GM23248 (cell line): ENCODE results near the gene RPL26. TPM values are rescaled to one million over a fixed set of nuclear protein-coding genes. Genes with fewer than 3 reads are reported as not detected.

Source experiments
- DNase-seq: peaks from one replicate; pipeline ENCODE4 v3.0.0-alpha.2; 2015
- H2AFZ ChIP-seq: fragments of 200-600 bp; sonication (generic); 2 replicates; pipeline ENCODE4 v1.6.1; 2016; ENCODE audit warnings: antibody characterized with exemption
- H3F3A ChIP-seq: fragments of 200-600 bp; sonication (generic); 2 replicates; pipeline ENCODE4 v1.6.1; 2016; ENCODE audit warnings: mild to moderate bottlenecking, antibody characterized with exemption, mixed run types; ENCODE audit not compliant: insufficient read depth
- H3K27ac ChIP-seq: fragments of 200-600 bp; sonication (generic); 2 replicates; pipeline ENCODE4 v1.5.1; 2016; ENCODE audit warnings: mild to moderate bottlenecking
- H3K27me3 ChIP-seq: fragments of 200-600 bp; sonication (generic); replicated peaks from 2 replicates; pipeline ENCODE4 v1.6.1; 2016; ENCODE audit warnings: mild to moderate bottlenecking; ENCODE audit not compliant: insufficient read depth
- H3K36me3 ChIP-seq: fragments of 200-600 bp; sonication (generic); 2 replicates; pipeline ENCODE4 v1.6.1; 2016; ENCODE audit warnings: low read depth, mild to moderate bottlenecking
- H3K4me1 ChIP-seq: fragments of 200-600 bp; sonication (generic); 2 replicates; pipeline ENCODE4 v1.6.1; 2016; ENCODE audit warnings: mild to moderate bottlenecking; ENCODE audit not compliant: insufficient read depth
- H3K4me2 ChIP-seq: fragments of 200-600 bp; sonication (generic); one replicate; pipeline ENCODE4 v1.6.1; 2016; ENCODE audit warnings: mild to moderate bottlenecking; ENCODE audit not compliant: unreplicated experiment
- H3K4me3 ChIP-seq: fragments of 200-600 bp; sonication (generic); 2 replicates; pipeline ENCODE4 v1.5.1; 2016; ENCODE audit warnings: mild to moderate bottlenecking
- H3K79me2 ChIP-seq: fragments of 200-600 bp; sonication (generic); 2 replicates; pipeline ENCODE4 v1.6.1; 2016; ENCODE audit warnings: mild to moderate bottlenecking; ENCODE audit not compliant: insufficient read depth
- H3K9ac ChIP-seq: fragments of 200-600 bp; sonication (generic); 2 replicates; pipeline ENCODE4 v1.6.1; 2016; ENCODE audit warnings: mild to moderate bottlenecking
- H3K9me2 ChIP-seq: fragments of 200-600 bp; sonication (generic); 2 replicates; pipeline ENCODE4 v1.6.1; 2016; ENCODE audit warnings: mixed run types, mild to moderate bottlenecking, moderate library complexity; ENCODE audit not compliant: insufficient read depth
- H3K9me3 ChIP-seq: fragments of 200-600 bp; sonication (generic); one replicate; pipeline ENCODE4 v1.6.1; 2017; ENCODE audit warnings: low read depth
- H4K20me1 ChIP-seq: fragments of 200-600 bp; sonication (generic); 2 replicates; pipeline ENCODE4 v1.6.0; 2016; ENCODE audit not compliant: insufficient read depth
- EZH2 ChIP-seq: fragments of 200-600 bp; sonication (generic); IDR thresholded peaks from 2 replicates; pipeline ENCODE4 v1.6.1; 2018; ENCODE audit warnings: antibody characterized with exemption, mild to moderate bottlenecking; ENCODE audit not compliant: insufficient read depth, poor library complexity, severe bottlenecking
- EZH2phosphoT487 ChIP-seq: fragments of 200-600 bp; sonication (generic); IDR thresholded peaks from 2 replicates; pipeline ENCODE4 v1.6.1; 2018; ENCODE audit warnings: antibody characterized with exemption, moderate library complexity, mild to moderate bottlenecking, low read depth; ENCODE audit not compliant: insufficient read depth
- WGBS, 2 experiments: methylation state at CpG; one replicate each; pipeline ENCODE4 v1.1.6; 2015 to 2017; ENCODE audit warnings: low lambda C conversion rate in 2 of 2, low coverage in 1 of 2; ENCODE audit errors: missing lambda C conversion rate in 2 of 2; 5-methylcytosine and 5-hydroxymethylcytosine counted together
- in situ Hi-C: fragments of 300-500 bp; cut with MboI; formaldehyde crosslinking; loops from 2 replicates; pipeline ENCODE4 v1.15.0; 2020
- polyA plus RNA-seq: library from polyadenylated mRNA; unstranded; fragments of >200 nt; fragmentation: Nextera tagmentation; extraction: Ambion mirVana; gene quantifications from 2 replicates; pipeline ENCODE4 v1.2.1, GENCODE V29; 2016
- total RNA-seq: library from RNA; depleted of rRNA; stranded (reverse); fragments of >200 nt; shearing (Covaris generic); gene quantifications from 2 replicates; pipeline ENCODE4 v1.2.3, GENCODE V29; 2014

The RPL26 gene
- total and polyA plus RNA-seq, 2 experiments from 2014 or later, result 522 to 2,122 TPM

DNA sequence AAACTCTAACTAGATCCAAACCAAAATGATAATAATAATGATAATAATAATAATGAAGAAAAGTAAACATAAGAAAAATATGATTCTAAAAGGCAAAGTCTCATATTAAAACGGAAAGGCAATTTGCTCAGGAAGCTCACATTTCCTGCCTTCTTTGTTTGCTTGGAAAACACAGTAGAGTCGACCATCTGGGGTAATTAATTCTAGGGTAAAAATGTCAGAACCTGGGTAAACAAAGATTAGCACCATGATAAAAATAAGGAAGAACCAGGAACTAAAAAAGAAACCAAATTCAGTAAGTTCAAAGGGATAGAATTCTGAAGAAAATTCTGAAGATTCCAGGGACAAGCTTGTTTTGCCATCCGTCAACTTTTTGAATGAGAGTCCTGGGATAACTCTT is 22.7 kb downstream of the RPL26 start:
- TF ChIP-seq EZH2 (no peak), EZH2phosphoT487 (no peak)
- 0 out of 2 replicates have a peak overlapping the region, but pooled peaks have one; percentile 9 for H3K9ac ChIP-seq
- no peaks in the 10 kb centered on the region for H3K36me3 ChIP-seq
- H2AFZ ChIP-seq, result no peak overlapping the region
- no peaks in the 10 kb centered on the region for H3K9me2 ChIP-seq
- no peaks in the 10 kb centered on the region for H3K79me2 ChIP-seq
- no peaks in the 10 kb centered on the region for H4K20me1 ChIP-seq
- peaks cover 40% of the 10 kb centered on the region for H3K4me1 ChIP-seq
- 0 out of 2 replicates have a peak overlapping the region, but pooled peaks have one; percentile 11 for H3K27ac ChIP-seq
- no peak for DNase-seq
- WGBS, 2 experiments, result 41 to 43% methylated on average over 3 of the region's 3 CpGs
- in situ Hi-C loops, result no loop called here
- 0 out of 2 replicates have a peak overlapping the region, but pooled peaks have one; percentile 17 for H3K4me3 ChIP-seq
- H3K9me3 ChIP-seq, result no peaks in the 10 kb centered on the region
- no peaks in the 10 kb centered on the region for H3K27me3 ChIP-seq
- peaks cover 31% of the 10 kb centered on the region for H3F3A ChIP-seq
- H3K4me2 ChIP-seq, result peak overlapping the region; percentile 71

DNA sequence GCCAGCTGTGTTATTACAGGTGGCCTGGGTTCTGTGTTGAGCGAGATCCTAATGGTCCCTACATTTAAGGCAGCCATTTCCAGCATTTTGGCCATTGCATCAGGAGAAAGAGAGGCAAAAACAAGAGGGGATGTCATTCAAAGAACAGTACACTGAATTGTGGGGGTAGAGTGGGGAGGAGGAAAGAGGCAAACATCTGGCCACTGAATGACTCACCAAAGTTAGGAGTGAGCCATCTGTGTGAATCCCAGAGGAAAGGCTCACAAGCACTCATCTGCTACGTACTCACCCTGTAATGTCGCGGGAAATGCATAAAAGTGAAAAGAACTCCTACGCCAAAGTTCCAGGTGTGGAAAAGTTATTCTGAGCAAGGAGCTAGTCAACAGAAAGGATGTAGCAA is 23.2 kb downstream of the RPL26 start:
- peaks cover 37% of the 10 kb centered on the region for H3K4me1 ChIP-seq
- 0 out of 2 replicates have a peak overlapping the region, but pooled peaks have one; percentile 17 for H3K4me3 ChIP-seq
- no peaks in the 10 kb centered on the region for H3K9me2 ChIP-seq

DNA sequence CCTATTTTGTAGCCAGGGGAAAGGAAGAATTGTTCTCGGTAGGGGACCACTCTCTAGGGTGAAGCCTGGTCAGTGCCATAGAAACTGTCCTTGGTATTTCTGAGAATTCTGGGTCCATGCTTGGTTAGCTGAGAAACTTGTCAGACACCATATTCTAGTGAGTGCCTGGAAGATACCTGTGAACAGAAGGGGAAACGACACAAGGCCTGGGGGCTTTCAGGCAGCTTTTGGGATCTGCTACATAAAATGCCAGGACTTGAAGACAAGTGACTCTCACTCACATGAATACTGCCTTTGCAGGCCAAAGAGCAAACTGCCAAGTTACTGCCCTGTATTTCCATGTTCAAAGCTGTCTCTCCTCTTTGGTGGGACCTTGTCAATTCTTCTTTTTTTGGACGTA is 25.1 kb downstream of the RPL26 start:
- TF ChIP-seq EZH2, result no peak
- TF ChIP-seq EZH2phosphoT487, result no peak
- H2AFZ ChIP-seq, result no peak overlapping the region
- H3K4me1 ChIP-seq, result peaks cover 27% of the 10 kb centered on the region
- DNase-seq, result no peak
- H3F3A ChIP-seq, result peaks cover 24% of the 10 kb centered on the region
- H3K27ac ChIP-seq, result no peak overlapping the region
- H3K4me3 ChIP-seq, result no peak overlapping the region
- no peak overlapping the region for H3K9ac ChIP-seq
- WGBS, 2 experiments, result 92 to 93% methylated on average over 3 of the region's 3 CpGs
- H3K4me2 ChIP-seq, result no peak overlapping the region
- in situ Hi-C loops, result no loop called here
- H3K9me2 ChIP-seq, result no peaks in the 10 kb centered on the region
- no peaks in the 10 kb centered on the region for H4K20me1 ChIP-seq
- H3K36me3 ChIP-seq, result no peaks in the 10 kb centered on the region
- H3K9me3 ChIP-seq, result no peaks in the 10 kb centered on the region
- H3K27me3 ChIP-seq, result no peaks in the 10 kb centered on the region
- no peaks in the 10 kb centered on the region for H3K79me2 ChIP-seq

More for the DNA sequence above, 23.2 kb downstream of the RPL26 start:
- Histone ChIP-seq H4K20me1 (no peaks in the 10 kb centered on the region), H3K36me3 (no peaks in the 10 kb centered on the region), H3K27ac (0 out of 2 replicates have a peak overlapping the region, but pooled peaks have one; percentile 11), H2AFZ (no peak overlapping the region), H3F3A (peaks cover 30% of the 10 kb centered on the region), H3K9me3 (no peaks in the 10 kb centered on the region), H3K27me3 (no peaks in the 10 kb centered on the region), H3K4me2 (peak overlapping the region; percentile 71), H3K79me2 (no peaks in the 10 kb centered on the region), H3K9ac (0 out of 2 replicates have a peak overlapping the region, but pooled peaks have one; percentile 9)
- peak; percentile 95 for DNase-seq
- no peak for TF ChIP-seq EZH2
- in situ Hi-C loops, result no loop called here
- 10% methylated on average over 5 of the region's 5 CpGs for WGBS, 2 experiments

DNA sequence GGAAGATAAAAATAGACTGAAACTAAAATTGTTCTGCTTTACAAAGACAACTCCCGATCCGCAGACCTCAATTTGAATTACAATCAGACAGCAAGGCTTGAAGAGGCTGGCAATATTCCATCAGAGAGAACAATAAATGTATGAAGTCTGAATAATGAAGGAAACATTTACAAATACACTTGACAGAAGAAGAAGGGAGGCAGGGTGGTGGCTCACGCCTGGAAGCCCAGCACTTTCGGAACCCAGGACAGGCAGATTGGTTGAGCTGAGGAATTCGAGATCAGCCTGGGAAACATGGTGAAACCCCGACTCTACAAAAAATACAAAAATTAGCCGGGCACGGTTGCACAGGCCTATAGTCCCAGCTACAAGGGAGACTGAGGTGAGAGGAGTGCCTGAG is 28.8 kb downstream of the RPL26 start:
- TF ChIP-seq EZH2 (no peak), EZH2phosphoT487 (no peak)
- Histone ChIP-seq H3K79me2 (no peaks in the 10 kb centered on the region), H3K9me2 (no peaks in the 10 kb centered on the region), H3K4me2 (no peak overlapping the region), H3F3A (peaks cover under 1% of the 10 kb centered on the region; the same call in 1 of the 2 replicates), H3K27ac (no peak overlapping the region), H2AFZ (no peak overlapping the region), H3K9ac (no peak overlapping the region), H3K9me3 (no peaks in the 10 kb centered on the region), H3K4me3 (no peak overlapping the region), H4K20me1 (no peaks in the 10 kb centered on the region), H3K36me3 (no peaks in the 10 kb centered on the region), H3K27me3 (no peaks in the 10 kb centered on the region), H3K4me1 (peaks cover under 1% of the 10 kb centered on the region; the same call in 1 of the 2 replicates)
- no peak for DNase-seq
- 69 to 79% methylated on average over 8 of the region's 8 CpGs for WGBS, 2 experiments
- in situ Hi-C loops, result no loop called here
